Adrenal gland (tissue), 5 donors: ENCODE results near the gene LRBA.

Experiments used
- POLR2A ChIP-seq, 2 donors: fragments of 450-650 bp; IDR thresholded peaks; one replicate each; pipeline ENCODE4 v1.6.1; 2017; ENCODE audit warnings: antibody characterized with exemption in 2 of 2, mild to moderate bottlenecking in 2 of 2, moderate library complexity in 1 of 2
- TF ChIP-seq, protein P1 (sequence below), 6 experiments: fragments of 450-650 bp in 4 of 6; fragments of 200-600 bp in 2 of 6; sonication (generic) in 1 of 6; IDR thresholded peaks; 1 replicate in 5 of 6; 2 replicates in 1 of 6; pipeline versions ENCODE4 v1.5.1 to v1.8.0; 2016 to 2021; ENCODE audit warnings: antibody characterized with exemption in 6 of 6, mild to moderate bottlenecking in 2 of 6, moderate library complexity in 1 of 6
- donor health status: DM: no; HTN: no; CAD: no.

- TF ChIP-seq, protein P1, sequence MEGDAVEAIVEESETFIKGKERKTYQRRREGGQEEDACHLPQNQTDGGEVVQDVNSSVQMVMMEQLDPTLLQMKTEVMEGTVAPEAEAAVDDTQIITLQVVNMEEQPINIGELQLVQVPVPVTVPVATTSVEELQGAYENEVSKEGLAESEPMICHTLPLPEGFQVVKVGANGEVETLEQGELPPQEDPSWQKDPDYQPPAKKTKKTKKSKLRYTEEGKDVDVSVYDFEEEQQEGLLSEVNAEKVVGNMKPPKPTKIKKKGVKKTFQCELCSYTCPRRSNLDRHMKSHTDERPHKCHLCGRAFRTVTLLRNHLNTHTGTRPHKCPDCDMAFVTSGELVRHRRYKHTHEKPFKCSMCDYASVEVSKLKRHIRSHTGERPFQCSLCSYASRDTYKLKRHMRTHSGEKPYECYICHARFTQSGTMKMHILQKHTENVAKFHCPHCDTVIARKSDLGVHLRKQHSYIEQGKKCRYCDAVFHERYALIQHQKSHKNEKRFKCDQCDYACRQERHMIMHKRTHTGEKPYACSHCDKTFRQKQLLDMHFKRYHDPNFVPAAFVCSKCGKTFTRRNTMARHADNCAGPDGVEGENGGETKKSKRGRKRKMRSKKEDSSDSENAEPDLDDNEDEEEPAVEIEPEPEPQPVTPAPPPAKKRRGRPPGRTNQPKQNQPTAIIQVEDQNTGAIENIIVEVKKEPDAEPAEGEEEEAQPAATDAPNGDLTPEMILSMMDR (IDR thresholded peaks at IDR 0.05): no peak
- TF ChIP-seq POLR2A (IDR thresholded peaks at IDR 0.05): no peak
These were observed 387.0 kb downstream of the LRBA start for GRCh38 chr4:150628073-150628472.
